BLaER1 (cell line): ENCODE data around the gene MAST2.

ENCODE experiments used
- H3K27ac ChIP-seq: shearing (Covaris generic); formaldehyde crosslinking; 2 replicates; pipeline ENCODE4 v1.8.1; 2022
- H3K27me3 ChIP-seq: shearing (Covaris generic); formaldehyde crosslinking; 2 replicates; pipeline ENCODE4 v1.8.1; 2022
- H3K36me3 ChIP-seq: shearing (Covaris generic); formaldehyde crosslinking; 2 replicates; pipeline ENCODE4 v1.8.1; 2022
- H3K4me1 ChIP-seq: shearing (Covaris generic); formaldehyde crosslinking; 2 replicates; pipeline ENCODE4 v1.8.1; 2022
- H3K4me2 ChIP-seq: shearing (Covaris generic); formaldehyde crosslinking; 2 replicates; pipeline ENCODE4 v1.8.1; 2022
- H3K4me3 ChIP-seq: shearing (Covaris generic); formaldehyde crosslinking; 2 replicates; pipeline ENCODE4 v1.8.1; 2022
- H3K9ac ChIP-seq: shearing (Covaris generic); formaldehyde crosslinking; 2 replicates; pipeline ENCODE4 v1.8.1; 2022
- H3K9me3 ChIP-seq: shearing (Covaris generic); formaldehyde crosslinking; 2 replicates; pipeline ENCODE4 v1.8.1; 2022
- H4K20me1 ChIP-seq: shearing (Covaris generic); formaldehyde crosslinking; 2 replicates; pipeline ENCODE4 v1.8.1; 2022
- Cebpa-rat ChIP-seq: shearing (Covaris generic); IDR thresholded peaks from 2 replicates; pipeline ENCODE4 v1.8.1; 2022

MAST2 gene

DNA sequence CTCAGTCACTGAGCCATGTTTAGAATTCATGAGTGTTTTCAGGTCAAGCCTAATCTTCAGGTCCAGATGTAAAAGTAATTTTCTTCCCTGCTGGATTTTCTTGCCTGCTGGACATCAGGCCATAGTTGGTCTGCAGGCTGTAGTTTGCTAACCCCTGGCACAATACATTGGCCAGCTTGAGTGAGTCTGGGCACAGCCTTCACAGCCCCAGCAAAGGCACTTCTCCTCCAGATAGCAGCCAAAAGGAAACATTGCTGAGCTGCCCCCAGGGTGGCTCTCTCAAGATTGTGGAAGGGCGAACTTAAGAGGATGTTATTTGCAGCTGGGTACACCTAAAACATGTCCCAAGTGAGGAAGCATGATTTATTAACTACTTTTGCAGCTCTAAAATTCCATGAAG, 202.2 kb downstream of the MAST2 start:
- H3K4me1 ChIP-seq, result no peaks in the 10 kb centered on the region
- H3K4me2 ChIP-seq, result no peak overlapping the region
- H3K27ac ChIP-seq, result no peak overlapping the region
- H3K4me3 ChIP-seq, result no peak overlapping the region
- H3K9me3 ChIP-seq, result no peaks in the 10 kb centered on the region
- H3K36me3 ChIP-seq, result peaks cover 89% of the 10 kb centered on the region
- H3K27me3 ChIP-seq, result no peaks in the 10 kb centered on the region
- no peak for TF ChIP-seq Cebpa-rat
- H3K9ac ChIP-seq, result no peak overlapping the region
- H4K20me1 ChIP-seq, result no peaks in the 10 kb centered on the region

DNA sequence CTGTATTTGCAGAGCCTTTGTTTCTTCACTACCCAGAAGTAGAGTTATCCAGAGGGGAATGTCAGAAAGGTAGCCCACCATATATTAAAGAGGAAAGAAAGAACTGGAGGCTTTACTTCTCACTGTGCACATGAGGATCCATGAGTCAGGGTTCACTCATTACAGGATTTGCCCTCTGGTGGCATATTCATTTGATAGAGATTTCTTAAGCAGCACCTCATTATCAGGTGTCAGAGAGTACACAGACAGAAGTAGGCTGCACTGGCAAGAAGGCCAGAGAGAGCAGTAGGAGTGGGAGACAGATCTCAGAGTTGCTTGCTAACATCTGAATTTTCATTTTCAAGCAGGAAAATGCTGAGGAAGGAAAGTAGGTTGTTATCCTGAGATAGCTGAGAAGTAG, 205.2 kb downstream of the MAST2 start:
- H3K9me3 ChIP-seq, result no peaks in the 10 kb centered on the region
- TF ChIP-seq Cebpa-rat, result no peak
- no peaks in the 10 kb centered on the region for H3K27me3 ChIP-seq
- H3K9ac ChIP-seq, result no peak overlapping the region
- no peak overlapping the region for H3K27ac ChIP-seq
- no peaks in the 10 kb centered on the region for H3K4me1 ChIP-seq
- H4K20me1 ChIP-seq, result no peaks in the 10 kb centered on the region
- no peak overlapping the region for H3K4me3 ChIP-seq
- H3K36me3 ChIP-seq, result peaks cover 86% of the 10 kb centered on the region
- H3K4me2 ChIP-seq, result no peak overlapping the region

DNA sequence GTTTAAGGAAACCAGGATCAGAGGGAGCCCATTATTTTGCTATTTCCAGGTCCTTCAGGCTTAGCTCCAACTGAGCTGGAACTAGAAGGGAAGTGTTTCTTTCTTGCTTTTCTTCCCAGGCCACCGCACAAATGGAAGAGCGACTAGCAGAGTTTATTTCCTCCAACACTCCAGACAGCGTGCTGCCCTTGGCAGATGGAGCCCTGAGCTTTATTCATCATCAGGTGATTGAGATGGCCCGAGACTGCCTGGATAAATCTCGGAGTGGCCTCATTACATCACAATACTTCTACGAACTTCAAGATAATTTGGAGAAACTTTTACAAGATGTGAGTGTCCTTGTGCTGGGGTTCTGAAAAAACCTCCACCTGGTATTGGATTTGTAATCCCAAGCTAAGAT, 207.2 kb downstream of the MAST2 start:
- Histone ChIP-seq H3K9me3 (no peaks in the 10 kb centered on the region), H3K4me1 (no peaks in the 10 kb centered on the region), H3K27me3 (no peaks in the 10 kb centered on the region), H3K36me3 (peaks cover 77% of the 10 kb centered on the region), H4K20me1 (no peaks in the 10 kb centered on the region), H3K4me2 (no peak overlapping the region), H3K9ac (no peak overlapping the region), H3K27ac (no peak overlapping the region), H3K4me3 (no peak overlapping the region)
- no peak for TF ChIP-seq Cebpa-rat

DNA sequence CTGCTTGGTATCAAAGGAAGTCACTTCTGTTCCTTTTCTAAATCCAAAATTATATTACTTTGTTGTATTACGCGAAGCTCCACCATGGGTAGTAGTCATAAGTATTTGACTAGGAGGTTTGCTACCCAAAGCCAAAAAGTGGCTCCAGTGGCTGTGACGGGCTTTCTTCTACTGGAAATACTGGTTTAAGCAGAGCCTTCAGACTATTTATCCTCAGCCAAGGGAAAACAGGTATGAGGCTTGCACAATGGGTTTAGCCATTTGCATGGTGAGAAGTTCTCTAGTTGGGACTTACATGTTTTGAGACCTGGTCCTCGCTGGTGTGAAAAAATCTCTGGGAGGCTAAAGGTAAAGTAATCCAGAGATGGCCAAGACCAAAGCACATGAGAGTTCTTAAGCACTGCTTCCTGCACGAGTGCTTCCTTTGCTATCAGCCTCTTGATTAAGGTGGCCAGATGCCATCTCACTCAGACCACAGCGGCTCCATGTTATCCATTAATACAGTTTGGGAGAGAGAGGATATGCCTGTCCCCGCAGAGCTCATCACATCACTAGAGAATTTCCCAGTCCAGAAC, 207.8 kb downstream of the MAST2 start:
- peaks cover 71% of the 10 kb centered on the region for H3K36me3 ChIP-seq

DNA sequence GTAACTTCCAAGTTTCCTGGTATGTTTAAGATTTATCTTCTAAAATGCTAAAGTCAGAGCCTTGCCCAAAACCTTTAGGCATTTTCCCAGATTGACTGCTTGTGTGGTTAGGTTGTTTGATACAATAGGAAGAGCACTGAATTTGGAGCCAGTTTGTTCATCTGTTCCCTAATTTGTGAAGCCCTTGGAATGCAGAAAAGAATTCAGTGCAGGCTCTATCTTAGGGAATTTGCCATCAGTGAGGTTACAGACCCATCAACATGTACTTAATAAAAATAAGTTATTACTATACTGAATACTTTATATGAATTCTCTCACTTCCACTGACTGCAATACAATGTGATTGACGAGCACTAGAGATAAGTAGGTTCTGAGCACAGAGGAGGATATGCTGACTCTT, 208.8 kb downstream of the MAST2 start:
- H3K4me1 ChIP-seq, result no peaks in the 10 kb centered on the region
- H4K20me1 ChIP-seq, result no peaks in the 10 kb centered on the region
- no peaks in the 10 kb centered on the region for H3K27me3 ChIP-seq
- H3K9ac ChIP-seq, result no peak overlapping the region
- no peak for TF ChIP-seq Cebpa-rat
- H3K36me3 ChIP-seq, result peaks cover 61% of the 10 kb centered on the region
- H3K4me2 ChIP-seq, result no peak overlapping the region
- no peak overlapping the region for H3K4me3 ChIP-seq
- no peak overlapping the region for H3K27ac ChIP-seq
- no peaks in the 10 kb centered on the region for H3K9me3 ChIP-seq

More for the DNA sequence above, 207.8 kb downstream of the MAST2 start:
- Histone ChIP-seq H3K9me3 (no peaks in the 10 kb centered on the region), H3K9ac (no peak overlapping the region), H3K4me3 (no peak overlapping the region), H3K4me1 (no peaks in the 10 kb centered on the region), H3K27me3 (no peaks in the 10 kb centered on the region), H3K27ac (no peak overlapping the region), H3K4me2 (no peak overlapping the region), H4K20me1 (no peaks in the 10 kb centered on the region)
- no peak for TF ChIP-seq Cebpa-rat

DNA sequence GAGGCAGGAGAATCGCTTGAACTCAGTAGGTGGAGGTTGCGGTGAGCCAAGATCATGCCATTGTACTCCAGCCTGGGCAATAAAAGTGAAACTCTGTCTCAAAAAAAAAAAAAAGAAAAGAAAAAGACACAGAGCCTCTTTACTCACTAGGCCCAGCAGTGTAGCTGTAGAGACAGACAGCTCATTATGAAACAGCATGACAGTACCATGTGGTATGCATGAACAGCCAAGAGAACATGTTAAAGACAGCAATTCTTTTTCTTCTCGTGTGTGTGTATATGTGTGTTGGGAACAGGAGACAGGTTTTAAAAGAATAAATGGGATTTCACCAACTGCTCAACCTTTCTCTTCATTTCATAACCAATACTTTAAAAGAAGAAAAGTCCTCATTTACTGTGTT, 210.2 kb downstream of the MAST2 start:
- Histone ChIP-seq H3K36me3 (peaks cover 47% of the 10 kb centered on the region), H3K27me3 (no peaks in the 10 kb centered on the region), H3K4me2 (no peak overlapping the region), H3K4me1 (no peaks in the 10 kb centered on the region), H3K9me3 (no peaks in the 10 kb centered on the region), H4K20me1 (no peaks in the 10 kb centered on the region), H3K4me3 (no peak overlapping the region), H3K9ac (no peak overlapping the region), H3K27ac (no peak overlapping the region)
- TF ChIP-seq Cebpa-rat, result no peak

DNA sequence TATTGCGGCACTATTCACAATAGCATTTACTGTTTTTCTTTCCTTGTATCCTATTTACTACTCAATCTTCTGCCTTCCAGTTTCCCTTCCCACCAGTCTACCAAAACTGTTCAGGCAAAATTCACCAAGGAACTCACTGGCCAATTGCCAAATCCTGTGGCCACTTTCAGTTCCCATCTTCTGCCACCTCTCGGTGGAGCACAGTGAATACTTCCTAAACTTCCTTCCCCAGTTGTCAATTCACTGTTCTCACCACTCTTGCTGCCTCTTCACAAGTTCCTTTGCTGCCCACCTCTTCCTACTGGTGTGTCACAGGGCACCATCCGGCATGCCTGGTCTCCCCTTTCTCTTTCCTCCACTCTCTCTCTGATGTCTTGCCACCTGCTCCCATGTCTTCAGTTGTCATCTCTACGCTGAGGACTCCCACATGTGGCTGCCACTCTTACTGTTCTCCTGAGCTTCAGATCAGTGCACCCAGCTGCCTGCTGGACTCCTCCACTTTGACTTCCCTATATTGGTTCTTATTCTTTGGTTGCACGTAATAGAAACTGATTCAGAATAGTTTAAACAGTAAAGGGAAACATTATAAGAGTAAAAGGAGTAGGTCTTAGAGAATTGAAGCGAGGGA, 214.6 kb downstream of the MAST2 start:
- Histone ChIP-seq H3K27me3 (no peaks in the 10 kb centered on the region), H3K36me3 (peaks cover 36% of the 10 kb centered on the region)

DNA sequence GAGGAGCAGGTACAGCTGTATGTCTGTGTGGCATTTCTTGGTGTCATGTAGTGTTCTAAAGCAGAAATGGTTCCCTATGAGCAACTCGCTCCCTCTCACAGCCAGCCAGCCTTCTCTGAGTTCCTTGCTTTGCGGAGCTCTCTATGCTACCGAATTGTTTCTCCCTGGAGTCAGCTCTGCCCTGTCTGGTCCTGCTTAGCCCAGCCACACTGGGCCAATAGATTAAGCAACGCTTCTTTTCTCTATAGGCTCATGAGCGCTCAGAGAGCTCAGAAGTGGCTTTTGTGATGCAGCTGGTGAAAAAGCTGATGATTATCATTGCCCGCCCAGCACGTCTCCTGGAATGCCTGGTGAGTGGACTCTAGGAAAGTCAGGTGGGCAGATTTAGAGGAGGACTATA, 215.9 kb downstream of the MAST2 start:
- TF ChIP-seq Cebpa-rat, result no peak
- Histone ChIP-seq H3K27ac (no peak overlapping the region), H3K4me2 (no peak overlapping the region), H4K20me1 (no peaks in the 10 kb centered on the region), H3K27me3 (no peaks in the 10 kb centered on the region), H3K36me3 (peaks cover 43% of the 10 kb centered on the region), H3K4me1 (no peaks in the 10 kb centered on the region), H3K9me3 (no peaks in the 10 kb centered on the region), H3K4me3 (no peak overlapping the region), H3K9ac (no peak overlapping the region)

More for the DNA sequence above, 214.6 kb downstream of the MAST2 start:
- Histone ChIP-seq H3K9me3 (no peaks in the 10 kb centered on the region), H3K4me1 (no peaks in the 10 kb centered on the region), H3K4me3 (no peak overlapping the region), H3K4me2 (no peak overlapping the region), H3K9ac (no peak overlapping the region), H3K27ac (no peak overlapping the region), H4K20me1 (no peaks in the 10 kb centered on the region)
- TF ChIP-seq Cebpa-rat, result no peak

DNA sequence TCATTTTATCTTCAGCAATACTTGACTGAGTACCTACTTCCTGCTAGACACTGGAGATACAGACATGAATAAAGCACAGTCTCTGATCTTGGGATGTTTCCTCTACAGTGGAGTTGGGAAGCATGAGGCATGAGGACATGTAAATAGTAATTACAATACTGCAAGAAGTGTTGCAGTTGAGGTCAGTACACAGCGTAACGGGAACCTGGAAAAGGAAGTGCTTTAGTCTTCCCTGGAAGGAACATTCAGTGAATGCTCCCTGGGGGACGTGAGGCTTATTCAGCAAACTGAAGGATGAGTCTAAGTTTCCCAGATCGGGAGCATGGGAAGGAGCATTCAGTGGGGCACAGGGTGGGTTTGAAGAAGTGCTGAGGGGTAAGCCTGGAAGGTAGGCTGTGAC, 216.6 kb downstream of the MAST2 start:
- TF ChIP-seq Cebpa-rat, result no peak
- H3K4me3 ChIP-seq, result no peak overlapping the region
- no peaks in the 10 kb centered on the region for H3K4me1 ChIP-seq
- no peak overlapping the region for H3K27ac ChIP-seq
- H3K27me3 ChIP-seq, result no peaks in the 10 kb centered on the region
- H3K4me2 ChIP-seq, result no peak overlapping the region
- H3K9me3 ChIP-seq, result no peaks in the 10 kb centered on the region
- no peaks in the 10 kb centered on the region for H4K20me1 ChIP-seq
- H3K9ac ChIP-seq, result no peak overlapping the region
- peaks cover 49% of the 10 kb centered on the region for H3K36me3 ChIP-seq

DNA sequence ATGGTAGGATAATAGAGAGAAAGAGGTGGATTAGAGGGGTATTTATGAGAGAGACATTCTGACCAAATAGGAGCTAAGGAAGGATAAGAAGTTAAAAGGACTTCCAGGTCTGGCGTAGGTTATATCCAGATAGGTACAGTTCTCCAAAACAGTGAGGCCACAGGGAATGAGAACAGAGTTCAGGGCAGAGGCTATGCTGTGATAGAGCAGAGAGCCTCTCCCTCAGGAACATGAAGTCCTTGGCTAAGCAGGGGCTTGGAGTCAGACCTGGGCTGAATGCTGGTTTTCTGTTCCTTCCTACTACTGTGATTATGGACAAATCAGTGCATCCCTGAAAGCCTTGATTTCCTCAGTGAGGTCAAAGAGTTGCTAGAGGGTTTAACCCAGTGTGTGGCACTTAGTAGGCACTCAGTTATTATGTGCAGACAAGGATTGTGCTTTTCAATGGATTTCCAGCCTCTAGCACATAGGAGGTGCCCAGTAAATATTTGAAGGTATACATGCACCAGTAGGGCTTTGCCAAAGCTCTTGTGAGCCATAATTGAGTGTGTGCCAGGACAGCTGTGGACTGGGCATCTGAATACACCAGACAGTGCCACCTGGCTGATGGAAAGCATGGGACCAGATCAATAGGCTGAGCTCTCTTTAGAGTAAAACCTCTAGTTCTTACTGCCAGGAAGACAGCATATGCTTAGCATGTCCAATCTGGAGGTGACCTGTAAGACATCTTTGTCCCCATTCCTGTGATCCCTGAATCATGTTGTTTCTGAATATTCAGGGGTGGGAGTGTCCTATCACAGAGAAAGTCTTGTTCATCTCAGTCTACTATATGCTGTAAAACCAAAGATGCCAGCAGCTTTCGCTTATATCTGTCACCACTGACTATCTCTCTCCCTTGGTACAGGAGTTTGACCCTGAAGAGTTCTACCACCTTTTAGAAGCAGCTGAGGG, 217.9 kb downstream of the MAST2 start:
- Histone ChIP-seq H4K20me1 (no peaks in the 10 kb centered on the region), H3K36me3 (peaks cover 58% of the 10 kb centered on the region)

More for the DNA sequence above, 217.9 kb downstream of the MAST2 start:
- no peaks in the 10 kb centered on the region for H3K4me1 ChIP-seq
- no peak overlapping the region for H3K9ac ChIP-seq
- no peak overlapping the region for H3K4me3 ChIP-seq
- H3K27ac ChIP-seq, result no peak overlapping the region
- no peak for TF ChIP-seq Cebpa-rat
- H3K27me3 ChIP-seq, result no peaks in the 10 kb centered on the region
- no peaks in the 10 kb centered on the region for H3K9me3 ChIP-seq
- no peak overlapping the region for H3K4me2 ChIP-seq
